ENCODE data around the gene OPCML.

The OPCML gene

DNA sequence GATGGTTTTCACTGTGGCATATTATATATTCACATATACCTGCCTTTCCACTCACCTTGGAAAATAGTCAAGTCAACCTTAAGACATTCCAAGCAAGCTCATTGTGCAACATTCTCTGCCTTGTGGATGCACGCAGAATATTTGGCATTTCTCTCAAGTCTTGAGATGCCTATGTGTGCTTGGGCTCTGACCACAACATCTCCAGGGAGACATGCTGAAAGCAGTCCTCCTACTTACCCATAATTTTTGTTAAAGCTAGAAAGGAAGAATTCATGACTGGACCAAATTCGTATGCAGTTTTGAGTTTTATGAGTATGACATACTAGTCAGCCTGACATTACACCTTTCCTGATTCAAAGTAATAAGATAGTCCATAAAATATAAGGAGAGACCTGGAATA lies 684.0 kb downstream of the OPCML start:
- TF ChIP-seq, protein P1, sequence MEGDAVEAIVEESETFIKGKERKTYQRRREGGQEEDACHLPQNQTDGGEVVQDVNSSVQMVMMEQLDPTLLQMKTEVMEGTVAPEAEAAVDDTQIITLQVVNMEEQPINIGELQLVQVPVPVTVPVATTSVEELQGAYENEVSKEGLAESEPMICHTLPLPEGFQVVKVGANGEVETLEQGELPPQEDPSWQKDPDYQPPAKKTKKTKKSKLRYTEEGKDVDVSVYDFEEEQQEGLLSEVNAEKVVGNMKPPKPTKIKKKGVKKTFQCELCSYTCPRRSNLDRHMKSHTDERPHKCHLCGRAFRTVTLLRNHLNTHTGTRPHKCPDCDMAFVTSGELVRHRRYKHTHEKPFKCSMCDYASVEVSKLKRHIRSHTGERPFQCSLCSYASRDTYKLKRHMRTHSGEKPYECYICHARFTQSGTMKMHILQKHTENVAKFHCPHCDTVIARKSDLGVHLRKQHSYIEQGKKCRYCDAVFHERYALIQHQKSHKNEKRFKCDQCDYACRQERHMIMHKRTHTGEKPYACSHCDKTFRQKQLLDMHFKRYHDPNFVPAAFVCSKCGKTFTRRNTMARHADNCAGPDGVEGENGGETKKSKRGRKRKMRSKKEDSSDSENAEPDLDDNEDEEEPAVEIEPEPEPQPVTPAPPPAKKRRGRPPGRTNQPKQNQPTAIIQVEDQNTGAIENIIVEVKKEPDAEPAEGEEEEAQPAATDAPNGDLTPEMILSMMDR (IDR thresholded peaks at IDR 0.05; ENCODE audit: low read depth, low read length) = no peak
- H3K36me3 ChIP-seq = no peaks in the 10 kb centered on the region
- no peaks in the 10 kb centered on the region for H3K9me3 ChIP-seq (ENCODE audit: severe bottlenecking)
- no peak overlapping the region for H3K27ac ChIP-seq
- no peak overlapping the region for H3K4me3 ChIP-seq (ENCODE audit: low read depth, low read length)
- no peak for DNase-seq
- H3K27me3 ChIP-seq (ENCODE audit: insufficient read depth, low read depth, severe bottlenecking) = no peaks in the 10 kb centered on the region

DNA sequence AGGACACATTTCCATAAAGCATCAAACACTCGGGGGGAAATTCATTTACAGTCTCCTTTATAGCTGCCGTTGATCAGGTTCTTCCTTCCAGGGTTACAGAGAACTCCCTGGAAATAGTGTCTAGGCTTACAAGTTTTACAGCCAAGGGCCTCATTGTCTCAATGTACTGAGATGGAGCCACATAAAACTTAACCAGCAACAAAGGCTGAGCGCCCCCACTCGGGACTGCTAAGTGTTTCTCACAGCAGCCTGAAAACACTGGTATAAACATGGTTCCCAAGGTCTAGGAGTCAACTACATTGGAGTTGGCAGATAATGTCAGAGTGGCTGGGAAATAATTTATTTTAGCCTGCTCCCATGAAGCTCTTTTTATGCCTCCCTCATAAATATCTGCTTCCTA lies 686.2 kb downstream of the OPCML start:
- H3K36me3 ChIP-seq = no peaks in the 10 kb centered on the region
- H3K27me3 ChIP-seq (ENCODE audit: insufficient read depth, low read depth, severe bottlenecking) = no peaks in the 10 kb centered on the region
- no peak overlapping the region for H3K4me3 ChIP-seq (ENCODE audit: low read depth, low read length)
- no peak overlapping the region for H3K27ac ChIP-seq
- H3K9me3 ChIP-seq (ENCODE audit: severe bottlenecking) = no peaks in the 10 kb centered on the region
- TF ChIP-seq, protein P1 (IDR thresholded peaks at IDR 0.05; ENCODE audit: low read depth, low read length) = no peak
- DNase-seq = no peak

DNA sequence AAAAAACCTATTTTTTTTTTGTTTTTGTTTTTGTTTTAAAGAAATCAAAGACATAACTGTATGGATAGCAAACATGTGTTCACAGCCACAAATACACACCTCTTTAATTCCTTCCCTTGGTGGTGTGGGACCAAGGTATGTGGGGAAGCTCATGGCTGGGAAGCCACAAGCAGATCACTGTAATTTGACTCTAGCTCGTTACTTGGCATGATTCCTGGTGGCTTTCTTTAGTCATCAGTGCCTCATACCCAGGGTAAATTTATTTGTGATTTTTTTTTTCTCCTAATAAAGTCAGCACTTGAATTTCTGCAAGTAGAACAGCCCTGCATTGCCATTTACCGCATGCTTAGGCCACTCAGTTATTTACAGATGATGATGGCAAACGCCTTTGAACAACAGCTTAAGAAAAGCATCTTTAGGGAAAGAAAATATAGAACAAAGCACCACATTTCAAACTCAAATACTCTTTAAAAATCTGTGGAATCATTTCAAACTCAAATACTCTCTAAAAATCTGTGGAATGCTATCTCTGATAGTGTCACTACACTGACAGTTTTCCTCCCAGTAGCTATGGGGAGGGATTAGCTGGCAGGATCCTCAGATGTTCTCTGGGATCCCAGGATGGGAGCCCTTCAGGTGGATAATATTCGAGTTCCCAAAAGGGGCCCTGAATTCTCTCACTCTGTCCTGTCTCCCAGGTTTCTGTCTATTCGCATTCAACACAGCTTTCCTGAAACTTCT lies 687.2 kb downstream of the OPCML start:
- Histone ChIP-seq H3K27me3 (ENCODE audit: insufficient read depth, low read depth, severe bottlenecking) (no peaks in the 10 kb centered on the region), H3K9me3 (ENCODE audit: severe bottlenecking) (no peaks in the 10 kb centered on the region), H3K36me3 (no peaks in the 10 kb centered on the region), H3K27ac (no peak overlapping the region), H3K4me3 (ENCODE audit: low read depth, low read length) (no peak overlapping the region)
- DNase-seq = no peak
- TF ChIP-seq, protein P1 (IDR thresholded peaks at IDR 0.05; ENCODE audit: low read depth, low read length) = no peak

DNA sequence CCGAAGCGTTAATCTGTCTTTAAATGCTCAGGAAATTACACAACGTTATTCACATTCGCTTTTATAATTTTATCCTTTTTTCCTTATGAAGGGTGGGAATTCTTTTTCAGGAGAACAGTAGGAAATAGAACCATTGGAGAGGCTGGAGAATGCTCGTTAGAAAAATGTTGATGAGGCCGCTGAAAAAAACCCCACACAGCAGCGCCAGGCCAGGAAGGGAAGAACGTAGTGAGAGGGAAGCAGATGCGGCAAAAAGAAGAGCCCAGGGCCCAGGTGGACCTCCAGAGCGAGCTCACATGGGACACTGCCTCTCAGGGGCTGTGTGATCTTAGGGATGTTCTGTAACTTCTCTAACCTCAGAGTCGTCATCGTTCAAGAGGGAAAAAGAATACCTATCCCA lies 691.6 kb downstream of the OPCML start:
- H3K27me3 ChIP-seq (ENCODE audit: insufficient read depth, low read depth, severe bottlenecking) = no peaks in the 10 kb centered on the region
- H3K4me3 ChIP-seq (ENCODE audit: low read depth, low read length) = no peak overlapping the region
- TF ChIP-seq, protein P1 (IDR thresholded peaks at IDR 0.05; ENCODE audit: low read depth, low read length) = no peak
- H3K36me3 ChIP-seq = no peaks in the 10 kb centered on the region
- H3K27ac ChIP-seq = no peak overlapping the region
- H3K9me3 ChIP-seq (ENCODE audit: severe bottlenecking) = no peaks in the 10 kb centered on the region
- no peak for DNase-seq

DNA sequence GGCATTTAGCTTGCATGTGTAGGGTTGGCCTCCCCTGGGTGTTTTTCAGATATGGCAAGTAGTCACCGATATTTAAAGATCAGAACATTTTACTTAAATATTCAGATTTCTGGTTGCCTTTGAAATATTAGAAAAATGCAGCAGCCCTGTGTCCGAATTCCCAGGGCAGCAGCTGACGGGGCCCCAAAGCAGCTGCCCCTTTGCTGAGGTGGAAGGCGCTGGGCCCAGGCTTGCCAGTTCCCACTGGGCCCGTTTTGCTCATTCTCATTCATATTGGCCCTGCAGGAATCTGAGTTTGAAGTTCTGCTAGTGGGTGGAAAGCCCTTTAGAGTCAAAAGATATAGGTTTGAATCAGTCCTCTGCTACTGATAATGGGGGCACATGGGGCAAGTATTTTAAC lies 692.1 kb downstream of the OPCML start:
- no peak for DNase-seq
- H3K27ac ChIP-seq = no peak overlapping the region
- H3K36me3 ChIP-seq = no peaks in the 10 kb centered on the region
- no peak overlapping the region for H3K4me3 ChIP-seq (ENCODE audit: low read depth, low read length)
- H3K27me3 ChIP-seq (ENCODE audit: insufficient read depth, low read depth, severe bottlenecking) = no peaks in the 10 kb centered on the region
- H3K9me3 ChIP-seq (ENCODE audit: severe bottlenecking) = no peaks in the 10 kb centered on the region
- TF ChIP-seq, protein P1 (IDR thresholded peaks at IDR 0.05; ENCODE audit: low read depth, low read length) = no peak

Data from WERI-Rb-1 (cell line).